HG03432 (cell line): ENCODE data around the gene MAP3K15.
"Not testable (repeated sequence)": the region's sequence is repeated elsewhere in the genome, so short reads cannot be mapped to it uniquely, and the experiment has no call there.

Experiments
- ATAC-seq: cut with Tn5 transposase; IDR thresholded peaks from one replicate; pipeline ENCODE4 v1.9.1; 2021; ENCODE audit warnings: mild to moderate bottlenecking, moderate library complexity; ENCODE audit not compliant: unreplicated experiment

The MAP3K15 gene

GRCh38 chrX:19541196-19541595 is 25.9 kb upstream of the MAP3K15 start:
- ATAC-seq, result no peak

- no peak for ATAC-seq
Measured at GRCh38 chrX:19540076-19540475, 24.8 kb upstream of the MAP3K15 start.

- no peak for ATAC-seq
Measured at GRCh38 chrX:19539665-19540064, 24.4 kb upstream of the MAP3K15 start.

GRCh38 chrX:19535476-19535875 is 20.2 kb upstream of the MAP3K15 start:
- ATAC-seq, result no peak

GRCh38 chrX:19532709-19533108 is 17.4 kb upstream of the MAP3K15 start:
- no peak for ATAC-seq

GRCh38 chrX:19517965-19518364 is 2.7 kb upstream of the MAP3K15 start:
- ATAC-seq, result no peak

GRCh38 chrX:19515615-19516105 is 352 bp upstream of the MAP3K15 start:
- no peak for ATAC-seq

- ATAC-seq, result no peak
Measured at GRCh38 chrX:19513383-19513782, 1.9 kb downstream of the MAP3K15 start.

- no peak for ATAC-seq
Measured at GRCh38 chrX:19512961-19513360, 2.3 kb downstream of the MAP3K15 start.

- no peak for ATAC-seq
Measured at GRCh38 chrX:19512359-19512758, 2.9 kb downstream of the MAP3K15 start.

- not testable (repeated sequence) for ATAC-seq
Measured at GRCh38 chrX:19511796-19512195, 3.5 kb downstream of the MAP3K15 start.

- ATAC-seq, result no peak
Measured at GRCh38 chrX:19496711-19497110, 18.6 kb downstream of the MAP3K15 start.

- no peak for ATAC-seq
Measured at GRCh38 chrX:19487520-19488200, 27.6 kb downstream of the MAP3K15 start.

GRCh38 chrX:19479458-19479857 is 35.9 kb downstream of the MAP3K15 start:
- no peak for ATAC-seq

- ATAC-seq, result not testable (repeated sequence)
Measured at GRCh38 chrX:19468383-19468782, 46.9 kb downstream of the MAP3K15 start.

GRCh38 chrX:19462879-19463278 is 52.4 kb downstream of the MAP3K15 start:
- no peak for ATAC-seq

- ATAC-seq, result no peak
Measured at GRCh38 chrX:19462231-19462630, 53.1 kb downstream of the MAP3K15 start.

GRCh38 chrX:19457662-19458061 is 57.6 kb downstream of the MAP3K15 start:
- no peak for ATAC-seq

GRCh38 chrX:19448077-19448476 is 67.2 kb downstream of the MAP3K15 start:
- no peak for ATAC-seq

GRCh38 chrX:19446397-19446796 is 68.9 kb downstream of the MAP3K15 start:
- no peak for ATAC-seq

GRCh38 chrX:19445772-19446171 is 69.5 kb downstream of the MAP3K15 start:
- not testable (repeated sequence) for ATAC-seq

GRCh38 chrX:19443869-19444526 is 71.3 kb downstream of the MAP3K15 start:
- ATAC-seq, result no peak
